ENCODE data around the gene ROCK2.

ROCK2 gene

GRCh38 chr2:11260979-11261378, 83.5 kb downstream of the ROCK2 start:
- no peak overlapping the region for H3K27ac ChIP-seq
- no peaks in the 10 kb centered on the region for H3K36me3 ChIP-seq (ENCODE audit: insufficient read depth)
- H2AFZ ChIP-seq (ENCODE audit: low read depth): no peak overlapping the region
- H3K79me2 ChIP-seq (ENCODE audit: insufficient read depth, low read depth): no peaks in the 10 kb centered on the region
- TF ChIP-seq CTCF (conservative IDR thresholded peaks at IDR 0.05; ENCODE audit: low read depth, low read length): no peak
- H3K9ac ChIP-seq: no peak overlapping the region
- no peaks in the 10 kb centered on the region for H3K27me3 ChIP-seq (ENCODE audit: insufficient read depth, low read depth)
- H3K4me1 ChIP-seq (ENCODE audit: low read depth, poor library complexity, severe bottlenecking): no peaks in the 10 kb centered on the region
- H3K4me2 ChIP-seq: no peak overlapping the region
- no peak overlapping the region for H3K4me3 ChIP-seq (IDR thresholded peaks at IDR 0.05; ENCODE audit: insufficient read depth, low read depth, low read length)
- no peaks in the 10 kb centered on the region for H4K20me1 ChIP-seq (ENCODE audit: insufficient read depth)

GRCh38 chr2:11257964-11258363, 86.5 kb downstream of the ROCK2 start:
- Histone ChIP-seq H2AFZ (ENCODE audit: low read depth) (no peak overlapping the region), H3K4me3 (IDR thresholded peaks at IDR 0.05; ENCODE audit: insufficient read depth, low read depth, low read length) (no peak overlapping the region), H3K27me3 (ENCODE audit: insufficient read depth, low read depth) (no peaks in the 10 kb centered on the region), H3K4me1 (ENCODE audit: low read depth, poor library complexity, severe bottlenecking) (no peaks in the 10 kb centered on the region), H3K27ac (no peak overlapping the region), H3K9ac (no peak overlapping the region), H3K36me3 (ENCODE audit: insufficient read depth) (no peaks in the 10 kb centered on the region), H3K79me2 (ENCODE audit: insufficient read depth, low read depth) (no peaks in the 10 kb centered on the region), H4K20me1 (ENCODE audit: insufficient read depth) (no peaks in the 10 kb centered on the region), H3K4me2 (no peak overlapping the region)
- no peak for TF ChIP-seq CTCF (conservative IDR thresholded peaks at IDR 0.05; ENCODE audit: low read depth, low read length)

- H3K4me2 ChIP-seq: no peak overlapping the region
- H3K9ac ChIP-seq: no peak overlapping the region
- H3K27ac ChIP-seq: no peak overlapping the region
- H3K4me3 ChIP-seq (IDR thresholded peaks at IDR 0.05; ENCODE audit: insufficient read depth, low read depth, low read length): no peak overlapping the region
- no peaks in the 10 kb centered on the region for H3K79me2 ChIP-seq (ENCODE audit: insufficient read depth, low read depth)
- H2AFZ ChIP-seq (ENCODE audit: low read depth): no peak overlapping the region
- H4K20me1 ChIP-seq (ENCODE audit: insufficient read depth): no peaks in the 10 kb centered on the region
- H3K36me3 ChIP-seq (ENCODE audit: insufficient read depth): no peaks in the 10 kb centered on the region
- no peaks in the 10 kb centered on the region for H3K27me3 ChIP-seq (ENCODE audit: insufficient read depth, low read depth)
- TF ChIP-seq CTCF (conservative IDR thresholded peaks at IDR 0.05; ENCODE audit: low read depth, low read length): no peak
- no peaks in the 10 kb centered on the region for H3K4me1 ChIP-seq (ENCODE audit: low read depth, poor library complexity, severe bottlenecking)
These were observed 87.4 kb downstream of the ROCK2 start for GRCh38 chr2:11257078-11257477.

GRCh38 chr2:11256166-11256565, 88.3 kb downstream of the ROCK2 start:
- H3K4me1 ChIP-seq (ENCODE audit: low read depth, poor library complexity, severe bottlenecking): no peaks in the 10 kb centered on the region
- no peak overlapping the region for H2AFZ ChIP-seq (ENCODE audit: low read depth)
- no peak overlapping the region for H3K4me3 ChIP-seq (IDR thresholded peaks at IDR 0.05; ENCODE audit: insufficient read depth, low read depth, low read length)
- H4K20me1 ChIP-seq (ENCODE audit: insufficient read depth): no peaks in the 10 kb centered on the region
- no peak overlapping the region for H3K27ac ChIP-seq
- H3K27me3 ChIP-seq (ENCODE audit: insufficient read depth, low read depth): no peaks in the 10 kb centered on the region
- TF ChIP-seq CTCF (conservative IDR thresholded peaks at IDR 0.05; ENCODE audit: low read depth, low read length): no peak
- H3K4me2 ChIP-seq: no peak overlapping the region
- no peak overlapping the region for H3K9ac ChIP-seq
- H3K79me2 ChIP-seq (ENCODE audit: insufficient read depth, low read depth): no peaks in the 10 kb centered on the region
- no peaks in the 10 kb centered on the region for H3K36me3 ChIP-seq (ENCODE audit: insufficient read depth)

All from KMS-11 (cell line).